Left lung (tissue), 10 donors: ENCODE results near the gene OCSTAMP. TPM values are rescaled to one million over a fixed set of nuclear protein-coding genes. Genes with fewer than 3 reads are reported as not detected.
A peak's percentile ranks its signal among the peaks of the same experiment; 100 is the strongest.

ENCODE experiments used
- ATAC-seq: fragments of 200-7000 bp; cut with Tn5 transposase; one replicate; pipeline ENCODE4 v1.9.1; 2020; ENCODE audit warnings: moderate library complexity
- DNase-seq, 4 donors: peaks; one replicate each; pipeline ENCODE4 v3.0.0-alpha.2; 2013 to 2020
- H3K27ac ChIP-seq, 2 donors: fragments of 200-600 bp; sonication (generic) in 1 of 2; one replicate each; pipeline versions ENCODE4 v1.5.0 to v1.8.0; 2020 to 2021
- H3K27me3 ChIP-seq, 2 donors: fragments of 200-600 bp; sonication (generic) in 1 of 2; one replicate each; pipeline versions ENCODE4 v1.5.0 to v1.8.0; 2020 to 2021
- H3K36me3 ChIP-seq, 2 donors: fragments of 200-600 bp; sonication (generic) in 1 of 2; one replicate each; pipeline versions ENCODE4 v1.5.0 to v1.8.0; 2020 to 2021
- H3K4me1 ChIP-seq, 2 donors: fragments of 200-600 bp; one replicate each; pipeline ENCODE4 v1.8.0; 2021
- H3K4me3 ChIP-seq, 2 donors: fragments of 200-600 bp; sonication (generic) in 1 of 2; one replicate each; pipeline versions ENCODE4 v1.5.0 to v1.8.0; 2020 to 2021; ENCODE audit warnings: mild to moderate bottlenecking in 1 of 2
- H3K9me3 ChIP-seq, 2 donors: fragments of 200-600 bp; sonication (generic) in 1 of 2; one replicate each; pipeline versions ENCODE4 v1.5.0 to v1.8.0; 2020 to 2021
- CTCF ChIP-seq, 2 donors: fragments of 200-600 bp; sonication (generic) in 1 of 2; IDR thresholded peaks; one replicate each; pipeline versions ENCODE4 v1.5.0 to v1.8.0; 2021; ENCODE audit warnings: antibody characterized with exemption in 2 of 2
- intact Hi-C, 2 donors: fragments of 100-400 bp; cut with DNase I; formaldehyde crosslinking; loops; one replicate each; pipeline versions ENCODE4 v1.11.2 to v1.14.2; 2022
- polyA plus RNA-seq, 6 donors: library from polyadenylated mRNA; unstranded; fragments of 120-200 nt; gene quantifications; one replicate each; pipeline ENCODE4 v1.2.1, GENCODE V29; 2013; ENCODE audit not compliant: insufficient read length in 6 of 6
- total RNA-seq, 2 donors: library from RNA; stranded (reverse); fragmentation: NEBNext Ultra II Directional; extraction: Animal tissue kit (Norgen Biotek cat#: 25700); gene quantifications; one replicate each; pipeline ENCODE4 v1.2.1, GENCODE V29; 2021
- donor health status: DM: no; HTN: yes; CAD: no.
- donor health status: DM: no; HTN: no; CAD: no.

The OCSTAMP gene
- total and polyA plus RNA-seq, 8 donors = not detected

DNA sequence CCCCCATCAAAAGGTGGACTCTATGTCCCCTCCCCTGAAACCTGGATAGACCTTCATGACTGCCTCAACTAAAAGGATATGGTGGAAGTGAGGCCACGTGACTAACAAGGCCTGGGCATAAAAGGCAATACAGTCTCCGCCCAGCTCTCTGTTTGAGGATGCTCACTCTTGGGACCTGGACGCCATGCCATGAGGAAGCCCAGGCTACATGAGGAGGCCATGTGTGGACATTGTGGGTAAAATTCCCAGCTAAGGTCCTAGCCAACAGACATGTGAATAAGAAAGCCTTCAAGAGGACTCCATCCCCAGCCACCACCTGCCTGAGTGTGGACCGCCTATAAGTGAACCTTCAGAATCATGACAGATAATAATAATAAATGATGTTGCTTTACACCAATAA lies 29.9 kb downstream of the OCSTAMP start:
- ATAC-seq = no peak
- intact Hi-C loops = no loop called here
- H3K27me3 ChIP-seq = peaks cover 3 to 63% of the 10 kb centered on the region in 2 donors

DNA sequence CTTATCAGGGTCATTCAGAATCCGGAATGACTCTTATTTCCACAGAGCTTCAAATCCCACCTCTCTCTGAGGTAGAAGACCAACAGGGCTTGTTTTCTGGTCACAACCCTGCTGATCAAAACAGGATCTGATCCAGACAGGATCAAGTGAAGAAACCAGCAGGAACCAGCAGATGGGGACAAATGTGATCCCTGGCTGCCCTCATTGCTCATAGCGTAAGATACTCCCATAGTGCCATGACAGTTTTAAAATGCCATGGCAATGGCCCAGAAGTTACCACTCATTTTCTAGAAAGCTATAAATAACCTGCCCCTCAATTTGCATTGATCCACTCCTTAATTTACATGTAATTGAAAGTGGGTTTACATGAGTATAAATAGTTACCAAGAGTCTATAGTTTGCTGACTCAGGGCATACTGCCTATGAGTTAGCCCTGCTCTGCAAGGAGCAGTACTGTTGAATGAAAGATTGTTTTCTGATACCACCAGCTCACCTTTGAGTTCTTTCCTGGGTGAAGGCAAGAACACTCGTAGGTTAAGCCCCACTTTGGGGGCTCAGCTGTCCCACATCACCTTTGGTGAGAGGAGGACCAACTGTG lies 30.9 kb downstream of the OCSTAMP start:
- Histone ChIP-seq H3K27ac (no peak overlapping the region), H3K36me3 (no peaks in the 10 kb centered on the region), H3K4me1 (no peaks in the 10 kb centered on the region), H3K27me3 (peaks cover 3 to 63% of the 10 kb centered on the region in 2 donors), H3K9me3 (no peaks in the 10 kb centered on the region), H3K4me3 (no peak overlapping the region)
- intact Hi-C loops = no loop called here
- TF ChIP-seq CTCF (IDR thresholded peaks at IDR 0.05) = no peak
- ATAC-seq (no peak), DNase-seq (no peak)

More for the DNA sequence above, 29.9 kb downstream of the OCSTAMP start:
- Histone ChIP-seq H3K27ac (no peak overlapping the region), H3K4me1 (no peaks in the 10 kb centered on the region), H3K36me3 (no peaks in the 10 kb centered on the region), H3K9me3 (no peaks in the 10 kb centered on the region), H3K4me3 (no peak overlapping the region)
- TF ChIP-seq CTCF (IDR thresholded peaks at IDR 0.05) = no peak
- no peak for DNase-seq

DNA sequence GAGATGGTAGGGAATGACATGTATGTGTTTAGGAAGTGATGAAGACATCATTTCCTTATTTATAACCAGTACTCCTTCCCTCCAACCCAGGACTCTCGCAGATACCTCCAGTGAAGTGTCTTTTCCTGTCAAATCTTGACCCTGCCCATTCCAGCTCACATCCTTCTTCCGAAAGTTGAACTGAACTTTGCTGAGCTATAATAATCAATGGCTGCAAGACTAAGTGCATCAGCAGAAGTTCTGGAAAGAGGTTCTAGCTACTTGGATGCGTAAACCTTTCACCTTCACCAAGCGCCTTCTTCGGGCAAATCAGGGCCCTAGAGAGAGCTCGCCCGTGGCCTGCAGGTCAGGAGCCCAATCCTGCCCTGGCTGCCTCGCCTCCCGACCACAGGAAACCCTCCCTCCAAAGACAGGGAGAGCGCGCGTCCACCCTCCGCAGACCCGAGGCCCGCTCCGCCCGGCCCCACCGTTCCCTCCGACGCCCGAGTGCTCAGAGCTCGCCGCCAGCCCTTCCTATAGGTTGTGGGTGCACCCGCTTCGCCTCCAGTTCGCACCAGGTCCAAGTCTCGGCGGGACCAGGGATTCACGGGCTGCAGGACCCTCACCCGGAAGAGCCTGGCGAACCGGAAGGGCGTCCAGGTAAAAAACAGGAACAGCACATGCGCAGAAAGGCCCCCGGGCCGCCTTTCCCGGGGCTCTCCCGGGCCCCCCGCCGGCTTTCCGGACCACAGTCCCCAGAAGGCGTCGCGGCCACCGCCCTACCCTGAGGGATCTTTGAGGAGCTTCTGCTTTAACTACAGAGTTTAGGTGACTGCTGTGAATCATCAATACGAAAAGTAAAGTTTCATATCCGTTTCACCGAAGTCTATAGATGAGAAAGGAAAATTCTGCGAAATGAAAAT lies 37.3 kb downstream of the OCSTAMP start, which contains the start of gene ZNF334:
Gene ZNF334 (minus strand): TSS at position 617 of the 902 bp plus-strand sequence. CDS start 1,457 bp downstream, outside the sequence.
- peak within 1 kb of the TSS in 1 of 2 donors; percentile 10 for H3K27ac ChIP-seq
- ATAC-seq (peak; percentile 93), DNase-seq (peak; percentile 38 to 89 (median 74))
- peaks cover 4 to 16% of the 10 kb centered on the region in 2 donors for H3K4me1 ChIP-seq
- no peaks in the 10 kb centered on the region for H3K9me3 ChIP-seq
- no peak for TF ChIP-seq CTCF (IDR thresholded peaks at IDR 0.05)
- no peaks in the 10 kb centered on the region for H3K36me3 ChIP-seq
- intact Hi-C loops = no loop called here
- peak within 1 kb of the TSS; percentile 47 to 64 for H3K4me3 ChIP-seq
- peaks cover 3 to 50% of the 10 kb centered on the region in 2 donors for H3K27me3 ChIP-seq

DNA sequence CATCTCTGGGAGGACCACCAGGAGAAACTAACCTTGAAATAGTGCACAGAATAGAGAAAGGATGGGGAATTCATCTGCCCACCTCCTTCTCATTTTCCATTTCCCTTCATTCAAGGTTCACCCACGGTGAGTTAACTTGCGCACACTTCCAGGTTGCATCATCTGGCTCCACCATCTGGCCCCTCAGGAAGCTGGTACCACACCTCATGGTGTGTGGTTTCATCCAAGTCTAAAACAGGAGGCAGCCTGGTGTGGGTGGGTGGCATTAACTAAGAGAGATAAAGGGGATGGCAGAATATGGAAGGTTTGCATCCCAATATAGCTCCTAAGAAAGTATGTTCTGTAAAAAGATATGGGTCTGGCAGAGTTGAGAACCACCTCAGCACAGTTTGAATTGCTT lies 40.9 kb downstream of the OCSTAMP start:
- peaks cover 4 to 16% of the 10 kb centered on the region in 2 donors for H3K4me1 ChIP-seq
- no peaks in the 10 kb centered on the region for H3K9me3 ChIP-seq
- no peak for TF ChIP-seq CTCF (IDR thresholded peaks at IDR 0.05)
- peaks cover 0 to 17% of the 10 kb centered on the region in 2 donors for H3K27me3 ChIP-seq
- intact Hi-C loops = no loop called here
- no peaks in the 10 kb centered on the region for H3K36me3 ChIP-seq
- ATAC-seq = no peak
- H3K27ac ChIP-seq = no peak overlapping the region
- H3K4me3 ChIP-seq = no peak overlapping the region
- DNase-seq = no peak
